Caki2 (cell line): Measurements from ENCODE around the gene MAP4K3. TPM values are rescaled to one million over a fixed set of nuclear protein-coding genes. Genes with fewer than 3 reads are reported as not detected.

Experiments used
- total RNA-seq: library from RNA; depleted of rRNA; stranded (reverse); fragments of >200 nt; shearing (Covaris generic); gene quantifications from 2 replicates; pipeline ENCODE4 v1.2.3, GENCODE V29; 2014; ENCODE audit warnings: low replicate concordance; rRNA removed

Gene MAP4K3
- total RNA-seq, 1 experiment from 2014 or later, result 16.7 TPM

Other genes with a start within 250 kb of the MAP4K3 start
- not detected in 2 replicates for gene CDKL4, start 193.3 kb downstream of the MAP4K3 start, total RNA-seq
- gene TMEM178A, start 228.6 kb upstream of the MAP4K3 start, total RNA-seq, result 0.24 TPM in 1 of 2 replicates, not detected in the other